Loucy (cell line): Measurements from ENCODE around the gene PCSK2.

Experiments used
- H2AFZ ChIP-seq: fragments of 200-600 bp; sonication (generic); 2 replicates; pipeline ENCODE4 v1.6.0; 2016; ENCODE audit warnings: antibody characterized with exemption, mild to moderate bottlenecking, low read length, moderate library complexity
- H3F3A ChIP-seq: fragments of 200-600 bp; 2 replicates; pipeline ENCODE4 v1.6.0; 2016; ENCODE audit warnings: antibody characterized with exemption, low read depth, mild to moderate bottlenecking
- H3K27me3 ChIP-seq: fragments of 200-600 bp; sonication (generic); 2 replicates; pipeline ENCODE4 v1.6.1; 2014; ENCODE audit warnings: low read length, mild to moderate bottlenecking; ENCODE audit not compliant: insufficient read depth, poor library complexity, severe bottlenecking
- H3K36me3 ChIP-seq: fragments of 200-600 bp; sonication (generic); 2 replicates; pipeline ENCODE4 v1.6.1; 2016; ENCODE audit warnings: low read length; ENCODE audit not compliant: insufficient read depth
- H3K4me1 ChIP-seq: fragments of 200-600 bp; sonication (generic); 2 replicates; pipeline ENCODE4 v1.5.1; 2014; ENCODE audit warnings: low read length, mild to moderate bottlenecking; ENCODE audit not compliant: insufficient read depth, poor library complexity, severe bottlenecking
- H3K4me2 ChIP-seq: fragments of 200-600 bp; sonication (generic); 2 replicates; pipeline ENCODE4 v1.6.0; 2014; ENCODE audit warnings: antibody characterized with exemption, low read length, low read depth, mild to moderate bottlenecking; ENCODE audit not compliant: poor library complexity, severe bottlenecking
- H3K4me3 ChIP-seq: fragments of 200-600 bp; sonication (generic); 2 replicates; pipeline ENCODE4 v1.5.1; 2014; ENCODE audit warnings: low read length, mild to moderate bottlenecking, mixed read lengths; ENCODE audit not compliant: poor library complexity, severe bottlenecking
- H3K79me2 ChIP-seq: fragments of 200-600 bp; sonication (generic); 2 replicates; pipeline ENCODE4 v1.6.1; 2014; ENCODE audit warnings: low read length; ENCODE audit not compliant: insufficient read depth
- H3K9ac ChIP-seq: fragments of 200-600 bp; sonication (generic); 2 replicates; pipeline ENCODE4 v1.6.0; 2014; ENCODE audit warnings: mild to moderate bottlenecking, low read depth, low read length, moderate library complexity; ENCODE audit not compliant: poor library complexity, severe bottlenecking
- H3K9me2 ChIP-seq: fragments of 200-600 bp; sonication (generic); replicated peaks from 2 replicates; pipeline ENCODE4 v1.6.1; 2016; ENCODE audit warnings: low read depth, low read length, mixed read lengths
- H3K9me3 ChIP-seq: fragments of 200-600 bp; sonication (generic); 2 replicates; pipeline ENCODE4 v1.6.1; 2014; ENCODE audit warnings: mild to moderate bottlenecking, antibody characterized with exemption, low read length, low read depth; ENCODE audit not compliant: insufficient read depth
- H4K20me1 ChIP-seq: fragments of 200-600 bp; sonication (generic); 2 replicates; pipeline ENCODE4 v1.6.0; 2014; ENCODE audit warnings: antibody characterized with exemption, low read length, mild to moderate bottlenecking; ENCODE audit not compliant: insufficient read depth, poor library complexity, severe bottlenecking
- EZH2phosphoT487 ChIP-seq: fragments of 200-600 bp; IDR thresholded peaks from 2 replicates; pipeline ENCODE4 v1.6.1; 2018; ENCODE audit warnings: antibody characterized with exemption, mild to moderate bottlenecking, moderate library complexity, borderline replicate concordance
- TF ChIP-seq, protein P1 (sequence below): fragments of 200-600 bp; sonication (generic); conservative IDR thresholded peaks from 2 replicates; pipeline ENCODE4 v1.5.1; 2014; ENCODE audit warnings: mild to moderate bottlenecking, antibody characterized with exemption, low read length

The PCSK2 gene

DNA sequence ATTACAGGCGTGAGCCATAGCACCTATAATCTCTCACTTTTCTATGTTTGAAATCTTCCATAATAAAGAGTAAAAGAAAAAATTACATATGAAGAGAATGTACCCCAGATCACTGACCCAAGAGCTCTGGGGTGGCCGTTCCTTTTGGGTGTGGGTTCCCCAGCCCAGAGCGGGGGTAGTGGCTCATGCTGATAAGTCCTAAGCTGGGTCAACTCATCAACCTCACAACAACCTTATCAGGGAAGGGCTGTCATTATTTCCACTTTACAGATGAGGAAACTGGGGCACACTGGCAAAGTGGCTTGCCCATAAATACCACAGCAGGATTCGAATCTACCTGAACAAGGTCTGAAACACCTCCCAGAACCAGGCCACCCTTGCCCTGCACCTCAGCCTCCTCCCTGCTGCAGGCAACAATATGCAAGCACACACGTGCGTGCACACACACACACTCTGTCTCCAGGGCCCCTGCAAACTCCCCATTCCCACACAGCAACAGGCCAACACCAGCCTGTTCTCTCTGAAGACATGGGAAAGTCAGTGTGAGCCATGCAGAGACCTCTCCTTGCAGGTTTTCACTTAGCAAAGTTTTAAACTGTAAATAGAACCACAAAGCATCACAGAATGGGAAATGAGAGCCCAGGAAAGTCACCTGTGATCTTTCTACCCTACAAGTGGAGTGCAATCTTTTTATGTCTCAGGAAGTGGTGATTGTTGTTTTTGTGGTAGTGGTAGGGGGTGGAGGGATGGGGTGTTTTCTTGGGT, 276.6 kb downstream of the PCSK2 start:
- Histone ChIP-seq H3K27me3 (no peaks in the 10 kb centered on the region), H3K9me2 (no peaks in the 10 kb centered on the region), H3K9ac (no peak overlapping the region), H4K20me1 (no peaks in the 10 kb centered on the region), H3K36me3 (no peaks in the 10 kb centered on the region), H3K4me1 (peaks cover 36% of the 10 kb centered on the region), H3K4me3 (no peak overlapping the region), H3K79me2 (no peaks in the 10 kb centered on the region), H3K9me3 (no peaks in the 10 kb centered on the region), H3F3A (no peaks in the 10 kb centered on the region), H2AFZ (no peak overlapping the region), H3K4me2 (no peak overlapping the region)
- no peak for TF ChIP-seq EZH2phosphoT487
- TF ChIP-seq, protein P1, sequence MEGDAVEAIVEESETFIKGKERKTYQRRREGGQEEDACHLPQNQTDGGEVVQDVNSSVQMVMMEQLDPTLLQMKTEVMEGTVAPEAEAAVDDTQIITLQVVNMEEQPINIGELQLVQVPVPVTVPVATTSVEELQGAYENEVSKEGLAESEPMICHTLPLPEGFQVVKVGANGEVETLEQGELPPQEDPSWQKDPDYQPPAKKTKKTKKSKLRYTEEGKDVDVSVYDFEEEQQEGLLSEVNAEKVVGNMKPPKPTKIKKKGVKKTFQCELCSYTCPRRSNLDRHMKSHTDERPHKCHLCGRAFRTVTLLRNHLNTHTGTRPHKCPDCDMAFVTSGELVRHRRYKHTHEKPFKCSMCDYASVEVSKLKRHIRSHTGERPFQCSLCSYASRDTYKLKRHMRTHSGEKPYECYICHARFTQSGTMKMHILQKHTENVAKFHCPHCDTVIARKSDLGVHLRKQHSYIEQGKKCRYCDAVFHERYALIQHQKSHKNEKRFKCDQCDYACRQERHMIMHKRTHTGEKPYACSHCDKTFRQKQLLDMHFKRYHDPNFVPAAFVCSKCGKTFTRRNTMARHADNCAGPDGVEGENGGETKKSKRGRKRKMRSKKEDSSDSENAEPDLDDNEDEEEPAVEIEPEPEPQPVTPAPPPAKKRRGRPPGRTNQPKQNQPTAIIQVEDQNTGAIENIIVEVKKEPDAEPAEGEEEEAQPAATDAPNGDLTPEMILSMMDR = no peak

DNA sequence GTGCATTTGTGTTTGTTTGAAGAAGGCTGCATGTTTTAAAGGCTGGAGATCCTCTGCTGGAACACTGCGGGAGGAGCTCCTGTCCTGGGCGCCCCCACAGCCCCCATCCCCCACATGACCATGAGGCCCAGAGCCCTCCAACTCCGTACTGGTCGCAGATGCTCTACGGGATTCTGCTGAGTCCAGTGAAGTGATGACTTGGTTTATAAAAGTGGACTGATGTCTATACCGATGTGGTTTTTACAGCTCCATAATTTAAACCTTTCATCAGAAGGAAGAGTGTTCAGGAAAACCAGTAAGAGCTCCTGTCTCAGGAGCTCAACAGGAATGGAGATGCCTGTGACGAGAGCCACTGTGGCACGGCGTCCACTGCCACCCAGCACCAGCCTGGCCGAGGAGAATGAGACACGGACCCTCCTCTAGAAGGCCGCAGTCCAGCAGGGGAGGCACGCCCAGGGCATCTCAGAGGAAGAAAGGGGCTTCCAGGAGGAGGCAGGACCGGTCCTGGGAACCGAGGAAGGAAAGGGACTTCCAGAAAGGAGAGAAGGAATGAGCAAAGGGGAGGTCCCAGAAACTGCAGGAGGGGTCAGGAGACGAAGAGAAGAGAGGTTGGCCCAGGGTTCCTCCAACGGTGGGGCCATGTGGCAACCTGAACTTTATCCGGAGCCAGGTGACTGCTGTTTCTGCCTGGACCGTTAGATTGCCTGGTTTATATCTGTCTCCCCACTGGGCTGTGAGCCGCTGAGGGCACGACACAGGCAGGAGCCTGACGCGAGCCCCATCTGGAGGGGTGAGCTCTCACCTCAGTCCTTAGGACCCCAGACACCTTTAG, 277.4 kb downstream of the PCSK2 start:
- Histone ChIP-seq H3K79me2 (no peaks in the 10 kb centered on the region), H3K9me3 (no peaks in the 10 kb centered on the region), H3K4me1 (peaks cover 36% of the 10 kb centered on the region), H3K36me3 (no peaks in the 10 kb centered on the region), H4K20me1 (no peaks in the 10 kb centered on the region), H3K4me3 (peak overlapping the region; percentile 72), H3K4me2 (peak overlapping the region; percentile 82), H3K9me2 (no peaks in the 10 kb centered on the region), H2AFZ (peak overlapping the region; percentile 92), H3K27me3 (no peaks in the 10 kb centered on the region), H3K9ac (peak overlapping the region; percentile 66), H3F3A (no peaks in the 10 kb centered on the region)
- TF ChIP-seq, protein P1 = no peak
- no peak for TF ChIP-seq EZH2phosphoT487

DNA sequence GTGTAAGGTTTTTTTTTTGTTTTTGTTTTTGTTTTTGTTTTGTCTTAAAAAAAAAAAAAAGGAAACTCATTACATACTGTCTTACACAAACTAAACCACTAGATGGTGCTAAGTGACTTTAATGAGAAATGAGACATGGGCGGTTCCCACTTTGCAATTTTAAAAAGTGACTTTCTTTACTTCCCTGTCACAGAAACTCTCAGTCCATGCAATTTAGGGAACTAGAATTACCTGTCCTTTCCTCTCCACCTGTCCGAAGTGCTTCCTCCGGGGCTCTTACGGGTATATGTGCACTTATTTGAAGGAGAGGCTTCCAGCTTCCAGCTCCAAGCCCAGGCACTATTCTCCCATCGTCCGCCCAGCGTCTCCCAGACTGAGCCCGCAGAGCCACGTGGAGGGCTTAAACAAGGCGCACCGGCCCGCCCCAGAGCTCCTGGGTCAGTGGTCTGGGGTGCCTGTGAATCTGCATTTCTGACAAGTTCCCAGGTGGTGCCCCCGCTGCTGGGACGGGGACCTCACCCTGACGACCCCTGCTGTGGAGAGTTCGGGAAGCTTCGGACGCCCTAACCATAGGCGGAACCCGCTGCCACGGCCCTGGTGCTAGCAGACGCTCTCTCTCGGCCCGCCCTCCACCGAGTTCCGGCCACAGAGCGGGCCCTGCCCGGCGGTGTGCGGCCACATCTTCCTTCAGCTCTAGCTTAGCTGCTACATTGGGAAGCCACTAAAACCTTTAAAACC, 278.2 kb downstream of the PCSK2 start:
- Histone ChIP-seq H3K9ac (peak overlapping the region; percentile 66), H3K4me1 (peaks cover 36% of the 10 kb centered on the region), H3K36me3 (no peaks in the 10 kb centered on the region), H3K4me3 (peak overlapping the region; percentile 72), H3K9me2 (no peaks in the 10 kb centered on the region), H4K20me1 (no peaks in the 10 kb centered on the region), H3K27me3 (no peaks in the 10 kb centered on the region), H3K79me2 (no peaks in the 10 kb centered on the region), H3F3A (no peaks in the 10 kb centered on the region), H3K9me3 (no peaks in the 10 kb centered on the region), H2AFZ (peak overlapping the region; percentile 92), H3K4me2 (peak overlapping the region; percentile 82)
- TF ChIP-seq, protein P1 = peak; percentile 72
- no peak for TF ChIP-seq EZH2phosphoT487
